K562 (cell line): Measurements from ENCODE around the gene ACBD4. TPM values are rescaled to one million over a fixed set of nuclear protein-coding genes. Genes with fewer than 3 reads are reported as not detected.

ENCODE experiments used
- ATAC-seq: fragments of 200-7000 bp; cut with Tn5 transposase; 3 replicates; pipeline ENCODE4 v1.9.1; 2020; ENCODE audit warnings: moderate library complexity
- BruUV-seq: library from RNA; stranded (reverse); fragments of 400-500 nt; replicated peaks from 2 replicates; lab custom pipeline; 2021; lab: Mats Ljungman, UMichigan
- CTCF ChIA-PET: fragments of 300-600 bp; formaldehyde crosslinking; extraction: SDS; loops from one replicate; lab custom pipeline; 2021; ENCODE audit warnings: low intra/inter-chr PET ratio; lab: Yijun Ruan, JAX
- POLR2A ChIA-PET: fragments of 300-600, 350-650 bp; sonication (Branson Sonifier 250); formaldehyde crosslinking; extraction: SDS; loops from one replicate; lab custom pipeline; 2021; ENCODE audit warnings: antibody characterized with exemption, inconsistent platforms; lab: Yijun Ruan, JAX
- DNase-seq, 4 experiments: peaks; one replicate each; pipeline versions ENCODE4 v3.0.0 to v3.0.0-alpha.2; 2011 to 2018; ENCODE audit warnings: low spot score in 3 of 4, mixed read lengths in 3 of 4; ENCODE audit errors: extremely low read depth in 1 of 4
- FAIRE-seq: peaks from 2 replicates; lab custom pipeline; 2011; peaks lifted over from hg19 to GRCh38; lab: Jason Lieb, UNC
- H2AFZ ChIP-seq: 2 replicates; pipeline ENCODE4 v1.6.0; 2011; ENCODE audit warnings: low read depth, low read length, control low read depth, inconsistent platforms
- H3K27ac ChIP-seq: fragments of 200-600 bp; 3 replicates; pipeline ENCODE4 v1.8.0; 2011; ENCODE audit warnings: low read depth, mild to moderate bottlenecking, control low read depth, inconsistent platforms, low read length, moderate library complexity, mixed read lengths; ENCODE audit errors: extremely low read depth
- H3K27me3 ChIP-seq, 2 experiments: fragments of 300-600 bp in 1 of 2; 2 replicates in 1 of 2; 3 replicates in 1 of 2; pipeline versions ENCODE4 v1.6.0 to v1.8.0; 2011; ENCODE audit warnings: inconsistent platforms in 2 of 2, low read length in 2 of 2, mild to moderate bottlenecking in 1 of 2, mixed read lengths in 1 of 2, moderate library complexity in 1 of 2; ENCODE audit not compliant: control insufficient read depth in 2 of 2, insufficient read depth in 2 of 2
- H3K36me3 ChIP-seq: fragments of 300-600 bp; 3 replicates; pipeline ENCODE4 v1.8.0; 2011; ENCODE audit warnings: mild to moderate bottlenecking, low read length, inconsistent platforms; ENCODE audit not compliant: control insufficient read depth, insufficient read depth
- H3K4me1 ChIP-seq, 2 experiments: fragments of 200-600 bp in 1 of 2; replicated peaks in 1 of 2; 2 replicates in 1 of 2; 3 replicates in 1 of 2; pipeline versions ENCODE4 v1.5.1 to v1.8.0; 2011; ENCODE audit warnings: inconsistent platforms in 2 of 2, low read length in 2 of 2, mild to moderate bottlenecking in 1 of 2, mixed read lengths in 1 of 2, moderate library complexity in 1 of 2; ENCODE audit not compliant: control insufficient read depth in 2 of 2, insufficient read depth in 2 of 2
- H3K4me2 ChIP-seq: 2 replicates; pipeline ENCODE4 v1.6.1; 2011; ENCODE audit warnings: low read length, control low read depth, inconsistent platforms, mixed read lengths; ENCODE audit not compliant: insufficient read depth
- H3K4me3 ChIP-seq: fragments of 200-600 bp; sonication (generic), shearing (Covaris generic); 2 replicates; pipeline ENCODE4 v1.5.1; 2016; ENCODE audit warnings: control low read depth, inconsistent platforms
- H3K79me2 ChIP-seq: fragments of 200-600 bp; 3 replicates; pipeline ENCODE4 v1.8.0; 2011; ENCODE audit warnings: low read length, inconsistent platforms; ENCODE audit not compliant: control insufficient read depth, insufficient read depth
- H3K9ac ChIP-seq, 2 experiments: 2 replicates each; pipeline versions ENCODE4 v1.6.0 to v1.6.1; 2011; ENCODE audit warnings: low read depth in 2 of 2, low read length in 2 of 2, control low read depth in 1 of 2, inconsistent platforms in 1 of 2, mild to moderate bottlenecking in 1 of 2, mixed read lengths in 1 of 2; ENCODE audit not compliant: insufficient read depth in 1 of 2
- H3K9me1 ChIP-seq: one replicate; pipeline ENCODE4 v1.6.0; 2011; ENCODE audit warnings: inconsistent platforms, mild to moderate bottlenecking, low read length, moderate library complexity; ENCODE audit not compliant: control insufficient read depth, insufficient read depth
- H3K9me3 ChIP-seq: replicated peaks from 2 replicates; pipeline ENCODE4 v1.5.1; 2011; ENCODE audit warnings: low read depth, low read length, inconsistent platforms; ENCODE audit not compliant: control insufficient read depth, insufficient read depth
- H4K20me1 ChIP-seq: replicated peaks from 2 replicates; pipeline ENCODE4 v1.6.1; 2011; ENCODE audit warnings: low read length, inconsistent platforms, mixed read lengths; ENCODE audit not compliant: control insufficient read depth, insufficient read depth
- CBFA2T3 ChIP-seq: fragments of 450-650 bp; IDR thresholded peaks from 2 replicates; pipeline ENCODE4 v1.6.1; 2017
- CXXC5 ChIP-seq: fragments of 250-450 bp; sonication (Bioruptor Pico); IDR thresholded peaks from 2 replicates; pipeline ENCODE4 v1.8.0; 2022; ENCODE audit warnings: inconsistent platforms, mild to moderate bottlenecking, moderate library complexity
- ELF4 ChIP-seq: fragments of 450-650 bp; formaldehyde crosslinking; IDR thresholded peaks from 2 replicates; pipeline ENCODE4 v1.4.0; 2022; ENCODE audit warnings: missing genetic modification characterization
- ETV1 ChIP-seq: fragments of 450-650 bp; conservative IDR thresholded peaks from 2 replicates; pipeline ENCODE4 v1.6.1; 2016; ENCODE audit warnings: missing genetic modification characterization, control low read depth, low read depth, missing compliant biosample characterization
- FOXJ3 ChIP-seq: sonication (generic); formaldehyde crosslinking; IDR thresholded peaks from 2 replicates; pipeline ENCODE4 v1.4.0; 2020; ENCODE audit warnings: mild to moderate bottlenecking, missing genetic modification reagents
- GTF2F1 ChIP-seq: IDR thresholded peaks from 2 replicates; pipeline ENCODE4 v1.6.1; 2011; ENCODE audit warnings: low read depth, low read length, improper control_type of control experiment
- KDM2B ChIP-seq: fragments of 250-450 bp; sonication (Bioruptor Pico); IDR thresholded peaks from 2 replicates; pipeline ENCODE4 v1.8.0; 2021; ENCODE audit warnings: mild to moderate bottlenecking, moderate library complexity
- KDM4B ChIP-seq, 2 experiments: fragments of 450-650 bp in 1 of 2; sonication (generic) in 1 of 2; IDR thresholded peaks; 2 replicates each; pipeline ENCODE4 v1.6.1; 2016 to 2017; ENCODE audit warnings: borderline replicate concordance in 2 of 2, antibody characterized with exemption in 1 of 2, low read depth in 1 of 2, mild to moderate bottlenecking in 1 of 2
- LCOR ChIP-seq: sonication (generic); formaldehyde crosslinking; IDR thresholded peaks from 2 replicates; pipeline ENCODE4 v1.8.0; 2022; ENCODE audit warnings: mild to moderate bottlenecking, missing genetic modification reagents
- NR1H2 ChIP-seq: sonication (generic); formaldehyde crosslinking; IDR thresholded peaks from 2 replicates; pipeline ENCODE4 v1.4.0; 2020; ENCODE audit warnings: mild to moderate bottlenecking, missing genetic modification reagents
- PTBP1 ChIP-seq: fragments of 200-400 bp; formaldehyde crosslinking; IDR thresholded peaks from 2 replicates; pipeline ENCODE4 v1.6.1; 2017; ENCODE audit warnings: low read depth, low read length
- PTRF ChIP-seq: fragments of 450-650 bp; IDR thresholded peaks from 2 replicates; pipeline ENCODE4 v1.6.1; 2016; ENCODE audit warnings: mild to moderate bottlenecking, missing genetic modification characterization, missing compliant biosample characterization
- SNIP1 ChIP-seq: fragments of 450-650 bp; IDR thresholded peaks from 2 replicates; pipeline ENCODE4 v1.7.1; 2017; ENCODE audit warnings: low read depth, mild to moderate bottlenecking
- ZNF253 ChIP-seq: fragments of 250-450 bp; sonication (Bioruptor Pico); conservative IDR thresholded peaks from 2 replicates; pipeline ENCODE4 v1.6.1; 2021; ENCODE audit warnings: mild to moderate bottlenecking
- ZNF444 ChIP-seq: fragments of 250-450 bp; sonication (Bioruptor Pico); IDR thresholded peaks from 2 replicates; pipeline ENCODE4 v1.4.0; 2020; ENCODE audit warnings: mild to moderate bottlenecking, moderate library complexity
- WGBS: fragments of 100-300 bp; shearing (Covaris generic); methylation state at CpG from one replicate; pipeline ENCODE4 v1.1.6; 2016; ENCODE audit warnings: low coverage, mixed read lengths; ENCODE audit not compliant: insufficient coverage; ENCODE audit errors: missing lambda C conversion rate; 5-methylcytosine and 5-hydroxymethylcytosine counted together
- in situ Hi-C: fragments of 300-500 bp; cut with MboI; formaldehyde crosslinking; loops from 4 replicates; pipeline ENCODE4 v1.15.0; 2018; ENCODE audit warnings: inconsistent platforms, mixed read lengths
- intact Hi-C: fragments of 100-400 bp; cut with micrococcal nuclease; formaldehyde crosslinking; loops from 2 replicates; pipeline ENCODE4 v1.14.2; 2022
- polyA plus RNA-seq, 8 experiments: library from polyadenylated mRNA; depleted of rRNA in 4 of 8; stranded (reverse) in 5 of 8; unstranded in 3 of 8; fragments of >200 nt; fragmentation: Nextera tagmentation in 2 of 8; fragmentation: Illumina TruSeq in 1 of 8; extraction: Ambion mirVana in 2 of 8; extraction: Trizol in 1 of 8; gene quantifications; 2 replicates each; pipeline versions ENCODE4 v1.2.1 to v1.2.3, GENCODE V29; 2011 to 2014; ENCODE audit warnings: inconsistent platforms in 1 of 8, missing spikeins in 1 of 8
- total RNA-seq, 7 experiments: library from RNA; depleted of rRNA in 6 of 7; stranded (reverse); fragments of >200 nt in 6 of 7; fragmentation: Illumina TruSeq in 2 of 7; extraction: Trizol in 2 of 7; gene quantifications; 2 replicates each; pipeline versions ENCODE4 v1.2.1 to v1.2.3, GENCODE V29; 2011 to 2021; ENCODE audit warnings: low replicate concordance in 1 of 7
- TF ChIP-seq, protein P1 (sequence below): fragments of 450-650 bp; IDR thresholded peaks from 2 replicates; pipeline ENCODE4 v1.6.1; 2017; ENCODE audit warnings: mild to moderate bottlenecking, moderate library complexity
- TF ChIP-seq, protein P2 (sequence below): fragments of 250-450 bp; sonication (Bioruptor Pico); IDR thresholded peaks from 2 replicates; pipeline ENCODE4 v1.8.0; 2021; ENCODE audit warnings: mild to moderate bottlenecking, moderate library complexity
- TF ChIP-seq, protein P3 (sequence below): sonication (generic); formaldehyde crosslinking; IDR thresholded peaks from 2 replicates; pipeline ENCODE4 v1.8.1; 2023; ENCODE audit warnings: mild to moderate bottlenecking, missing genetic modification reagents

Gene ACBD4
- total and polyA plus RNA-seq, 9 of the 15 experiments (the other 6 are each of a cell fraction or from before 2014, with no cell fraction given), result 0.14 to 6.9 (median 4.6) TPM

DNA sequence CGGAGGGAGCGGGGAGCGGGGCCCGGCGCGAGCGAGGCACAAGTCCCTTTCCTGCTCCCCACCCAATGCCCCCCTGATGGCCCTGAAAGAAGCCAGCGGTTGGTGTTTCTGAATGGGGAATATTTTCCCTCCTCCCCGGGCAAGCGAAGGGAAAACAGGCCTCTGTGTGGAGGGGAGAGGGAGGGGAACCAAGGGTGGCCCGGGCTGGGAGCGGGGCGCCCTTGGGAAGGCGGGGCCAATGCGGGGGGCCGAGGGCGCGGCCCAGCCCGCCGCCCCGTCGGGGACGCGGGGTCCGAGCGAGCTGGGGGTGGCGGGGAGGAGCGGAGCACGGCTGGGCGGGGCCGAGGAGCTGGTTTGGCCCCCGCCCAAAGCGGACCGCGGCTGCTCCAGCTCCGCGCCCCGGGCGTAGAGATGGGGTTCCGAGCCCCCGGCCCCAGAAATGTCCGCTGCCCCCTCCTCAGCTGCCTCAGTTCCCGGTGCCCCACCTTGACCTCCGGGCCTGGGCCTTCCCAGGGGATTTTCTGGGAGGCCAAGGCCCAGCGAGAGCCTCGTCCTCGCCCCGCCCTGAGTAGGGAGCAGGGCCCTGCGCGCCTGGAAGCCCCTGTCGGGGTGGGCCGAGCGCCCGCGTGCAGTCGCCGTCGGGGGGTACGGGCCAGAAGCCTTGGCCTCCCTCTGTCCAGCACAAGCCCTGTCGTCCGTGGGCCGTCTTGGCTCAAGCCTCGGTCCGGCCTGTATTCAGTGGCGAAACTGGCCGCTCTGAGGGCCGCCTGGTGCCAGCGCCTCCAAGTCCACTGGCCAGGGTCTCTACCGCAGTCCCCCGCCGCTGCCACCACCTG, 8.9 kb downstream of the ACBD4 start:
- ChIA-PET POLR2A (interaction anchor here (0.6 to 10.1 kb wide), 5 partner anchors 8 to 217 kb away, joined by 3 to 497 read pairs (median 3); partner anchors contain the start of genes ACBD4 and HEXIM2), CTCF (interaction anchor here (0.7 kb wide), 1 partner anchor 9 kb away, joined by 3 read pairs; no protein-coding TSS in a partner anchor)
- Histone ChIP-seq H3K36me3 (no peaks in the 10 kb centered on the region), H3K27ac (peak overlapping the region; percentile 72; the same call in 2 of the 3 replicates), H3K9me3 (no peaks in the 10 kb centered on the region), H3K4me3 (peak overlapping the region; percentile 21), H3K4me2 (peak overlapping the region; percentile 62), H3K27me3 (no peaks in the 10 kb centered on the region), H3K9me1 (no peaks in the 10 kb centered on the region), H3K4me1 (peaks cover 31 to 45% of the 10 kb centered on the region in 2 experiments), H3K79me2 (peaks cover 27% of the 10 kb centered on the region), H2AFZ (peak overlapping the region; percentile 89), H3K9ac (peak overlapping the region; percentile 49 to 88; a peak in 3 of 4 replicates), H4K20me1 (0 out of 2 replicates have a peak, but pooled peaks cover 2% of the 10 kb centered on the region)
- intact Hi-C loops (no loop called here), in situ Hi-C loops (no loop called here)
- peak; percentile 65 to 83 (median 76) for DNase-seq
- no peak for FAIRE-seq
- peak; percentile 7 for ATAC-seq
- WGBS, result 48% methylated on average over 27 of the region's 71 CpGs
- BruUV-seq, result no TSS peak
- no peak for TF ChIP-seq KDM4B (IDR thresholded peaks at IDR 0.05; ENCODE audit: borderline replicate concordance in 2 of 2, low read depth in 1 of 2)
- TF ChIP-seq, protein P1, sequence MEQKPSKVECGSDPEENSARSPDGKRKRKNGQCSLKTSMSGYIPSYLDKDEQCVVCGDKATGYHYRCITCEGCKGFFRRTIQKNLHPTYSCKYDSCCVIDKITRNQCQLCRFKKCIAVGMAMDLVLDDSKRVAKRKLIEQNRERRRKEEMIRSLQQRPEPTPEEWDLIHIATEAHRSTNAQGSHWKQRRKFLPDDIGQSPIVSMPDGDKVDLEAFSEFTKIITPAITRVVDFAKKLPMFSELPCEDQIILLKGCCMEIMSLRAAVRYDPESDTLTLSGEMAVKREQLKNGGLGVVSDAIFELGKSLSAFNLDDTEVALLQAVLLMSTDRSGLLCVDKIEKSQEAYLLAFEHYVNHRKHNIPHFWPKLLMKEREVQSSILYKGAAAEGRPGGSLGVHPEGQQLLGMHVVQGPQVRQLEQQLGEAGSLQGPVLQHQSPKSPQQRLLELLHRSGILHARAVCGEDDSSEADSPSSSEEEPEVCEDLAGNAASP, result no peak
- TF ChIP-seq, protein P2, sequence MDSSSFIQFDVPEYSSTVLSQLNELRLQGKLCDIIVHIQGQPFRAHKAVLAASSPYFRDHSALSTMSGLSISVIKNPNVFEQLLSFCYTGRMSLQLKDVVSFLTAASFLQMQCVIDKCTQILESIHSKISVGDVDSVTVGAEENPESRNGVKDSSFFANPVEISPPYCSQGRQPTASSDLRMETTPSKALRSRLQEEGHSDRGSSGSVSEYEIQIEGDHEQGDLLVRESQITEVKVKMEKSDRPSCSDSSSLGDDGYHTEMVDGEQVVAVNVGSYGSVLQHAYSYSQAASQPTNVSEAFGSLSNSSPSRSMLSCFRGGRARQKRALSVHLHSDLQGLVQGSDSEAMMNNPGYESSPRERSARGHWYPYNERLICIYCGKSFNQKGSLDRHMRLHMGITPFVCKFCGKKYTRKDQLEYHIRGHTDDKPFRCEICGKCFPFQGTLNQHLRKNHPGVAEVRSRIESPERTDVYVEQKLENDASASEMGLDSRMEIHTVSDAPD, result no peak
- TF ChIP-seq FOXJ3, result no peak
- TF ChIP-seq PTRF (tag), result no peak
- TF ChIP-seq NR1H2 (CRISPR knock-in tag), result no peak
- TF ChIP-seq LCOR (CRISPR knock-in tag), result no peak
- TF ChIP-seq, protein P3, sequence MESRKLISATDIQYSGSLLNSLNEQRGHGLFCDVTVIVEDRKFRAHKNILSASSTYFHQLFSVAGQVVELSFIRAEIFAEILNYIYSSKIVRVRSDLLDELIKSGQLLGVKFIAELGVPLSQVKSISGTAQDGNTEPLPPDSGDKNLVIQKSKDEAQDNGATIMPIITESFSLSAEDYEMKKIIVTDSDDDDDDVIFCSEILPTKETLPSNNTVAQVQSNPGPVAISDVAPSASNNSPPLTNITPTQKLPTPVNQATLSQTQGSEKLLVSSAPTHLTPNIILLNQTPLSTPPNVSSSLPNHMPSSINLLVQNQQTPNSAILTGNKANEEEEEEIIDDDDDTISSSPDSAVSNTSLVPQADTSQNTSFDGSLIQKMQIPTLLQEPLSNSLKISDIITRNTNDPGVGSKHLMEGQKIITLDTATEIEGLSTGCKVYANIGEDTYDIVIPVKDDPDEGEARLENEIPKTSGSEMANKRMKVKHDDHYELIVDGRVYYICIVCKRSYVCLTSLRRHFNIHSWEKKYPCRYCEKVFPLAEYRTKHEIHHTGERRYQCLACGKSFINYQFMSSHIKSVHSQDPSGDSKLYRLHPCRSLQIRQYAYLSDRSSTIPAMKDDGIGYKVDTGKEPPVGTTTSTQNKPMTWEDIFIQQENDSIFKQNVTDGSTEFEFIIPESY (CRISPR knock-in tag), result peak; percentile 63; the same call in 1 of the 2 replicates
- TF ChIP-seq SNIP1, result no peak
- no peak for TF ChIP-seq ZNF253 (CRISPR knock-in tag)
- no peak for TF ChIP-seq ELF4 (CRISPR knock-in tag)
- no peak for TF ChIP-seq CBFA2T3
- no peak for TF ChIP-seq ZNF444
- no peak for TF ChIP-seq GTF2F1
- 0 out of 2 replicates have a peak, but pooled peaks have one; percentile 10 for TF ChIP-seq KDM2B (CRISPR knock-in tag)
- peak; percentile 19; the same call in 1 of the 2 replicates for TF ChIP-seq CXXC5 (CRISPR knock-in tag)
- TF ChIP-seq ETV1 (tag), result no peak
- no peak for TF ChIP-seq PTBP1
